Endothelial cell (in vitro differentiated cells): ENCODE measurements around the gene EPDR1. TPM values are rescaled to one million over a fixed set of nuclear protein-coding genes. Genes with fewer than 3 reads are reported as not detected.

Source experiments
- DNase-seq: peaks from one replicate; pipeline ENCODE4 v3.0.0; 2021; ENCODE audit warnings: low spot score
- H3K27ac Mint-ChIP-seq: one replicate; pipeline ENCODE4 v1.8.0; 2021; ENCODE audit warnings: mixed read lengths, inconsistent platforms; ENCODE audit not compliant: unreplicated experiment
- H3K27me3 Mint-ChIP-seq: one replicate; pipeline ENCODE4 v1.8.0; 2021; ENCODE audit warnings: mild to moderate bottlenecking, moderate library complexity, mixed read lengths, inconsistent platforms; ENCODE audit not compliant: unreplicated experiment
- H3K36me3 Mint-ChIP-seq: one replicate; pipeline ENCODE4 v1.8.0; 2021; ENCODE audit warnings: mild to moderate bottlenecking, low read depth, mixed read lengths, inconsistent platforms; ENCODE audit not compliant: unreplicated experiment
- H3K4me1 Mint-ChIP-seq: one replicate; pipeline ENCODE4 v1.8.0; 2021; ENCODE audit warnings: mild to moderate bottlenecking, mixed read lengths, inconsistent platforms; ENCODE audit not compliant: unreplicated experiment
- H3K4me3 Mint-ChIP-seq: one replicate; pipeline ENCODE4 v1.8.0; 2021; ENCODE audit warnings: mild to moderate bottlenecking, mixed read lengths, inconsistent platforms; ENCODE audit not compliant: unreplicated experiment
- H3K9me3 Mint-ChIP-seq: one replicate; pipeline ENCODE4 v1.8.0; 2021; ENCODE audit warnings: mixed read lengths, inconsistent platforms; ENCODE audit not compliant: unreplicated experiment
- total RNA-seq: library from RNA; stranded (reverse); fragmentation: NEBNext Ultra II Directional; extraction: Animal tissue kit (Norgen Biotek cat#: 25700); gene quantifications from one replicate; pipeline ENCODE4 v1.2.1, GENCODE V29; 2021; ENCODE audit not compliant: unreplicated experiment
- TF ChIP-seq, protein P1 (sequence below): fragments of 200-600 bp; sonication (generic); IDR thresholded peaks from one replicate; pipeline ENCODE4 v1.5.0; 2021; ENCODE audit warnings: antibody characterized with exemption; ENCODE audit not compliant: unreplicated experiment

The EPDR1 gene
- total RNA-seq, 1 donor from 2014 or later: 11.7 TPM

GRCh38 chr7:37927773-37928444 lies 7.5 kb downstream of the EPDR1 start:
- no peaks in the 10 kb centered on the region for H3K4me1 Mint-ChIP-seq

GRCh38 chr7:37928878-37929277 lies 8.4 kb downstream of the EPDR1 start:
- H3K4me1 Mint-ChIP-seq: no peaks in the 10 kb centered on the region
- H3K27ac Mint-ChIP-seq: no peak overlapping the region
- TF ChIP-seq, protein P1, sequence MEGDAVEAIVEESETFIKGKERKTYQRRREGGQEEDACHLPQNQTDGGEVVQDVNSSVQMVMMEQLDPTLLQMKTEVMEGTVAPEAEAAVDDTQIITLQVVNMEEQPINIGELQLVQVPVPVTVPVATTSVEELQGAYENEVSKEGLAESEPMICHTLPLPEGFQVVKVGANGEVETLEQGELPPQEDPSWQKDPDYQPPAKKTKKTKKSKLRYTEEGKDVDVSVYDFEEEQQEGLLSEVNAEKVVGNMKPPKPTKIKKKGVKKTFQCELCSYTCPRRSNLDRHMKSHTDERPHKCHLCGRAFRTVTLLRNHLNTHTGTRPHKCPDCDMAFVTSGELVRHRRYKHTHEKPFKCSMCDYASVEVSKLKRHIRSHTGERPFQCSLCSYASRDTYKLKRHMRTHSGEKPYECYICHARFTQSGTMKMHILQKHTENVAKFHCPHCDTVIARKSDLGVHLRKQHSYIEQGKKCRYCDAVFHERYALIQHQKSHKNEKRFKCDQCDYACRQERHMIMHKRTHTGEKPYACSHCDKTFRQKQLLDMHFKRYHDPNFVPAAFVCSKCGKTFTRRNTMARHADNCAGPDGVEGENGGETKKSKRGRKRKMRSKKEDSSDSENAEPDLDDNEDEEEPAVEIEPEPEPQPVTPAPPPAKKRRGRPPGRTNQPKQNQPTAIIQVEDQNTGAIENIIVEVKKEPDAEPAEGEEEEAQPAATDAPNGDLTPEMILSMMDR: no peak
- peaks cover 1% of the 10 kb centered on the region for H3K27me3 Mint-ChIP-seq
- H3K4me3 Mint-ChIP-seq: no peak overlapping the region
- no peaks in the 10 kb centered on the region for H3K9me3 Mint-ChIP-seq
- peaks cover 8% of the 10 kb centered on the region for H3K36me3 Mint-ChIP-seq
- DNase-seq: no peak

More at GRCh38 chr7:37927773-37928444, 7.5 kb downstream of the EPDR1 start:
- Mint-ChIP-seq H3K4me3 (no peak overlapping the region), H3K27me3 (peaks cover 1% of the 10 kb centered on the region), H3K9me3 (no peaks in the 10 kb centered on the region), H3K36me3 (peaks cover 8% of the 10 kb centered on the region), H3K27ac (no peak overlapping the region)
- no peak for DNase-seq
- TF ChIP-seq, protein P1: no peak

DNA sequence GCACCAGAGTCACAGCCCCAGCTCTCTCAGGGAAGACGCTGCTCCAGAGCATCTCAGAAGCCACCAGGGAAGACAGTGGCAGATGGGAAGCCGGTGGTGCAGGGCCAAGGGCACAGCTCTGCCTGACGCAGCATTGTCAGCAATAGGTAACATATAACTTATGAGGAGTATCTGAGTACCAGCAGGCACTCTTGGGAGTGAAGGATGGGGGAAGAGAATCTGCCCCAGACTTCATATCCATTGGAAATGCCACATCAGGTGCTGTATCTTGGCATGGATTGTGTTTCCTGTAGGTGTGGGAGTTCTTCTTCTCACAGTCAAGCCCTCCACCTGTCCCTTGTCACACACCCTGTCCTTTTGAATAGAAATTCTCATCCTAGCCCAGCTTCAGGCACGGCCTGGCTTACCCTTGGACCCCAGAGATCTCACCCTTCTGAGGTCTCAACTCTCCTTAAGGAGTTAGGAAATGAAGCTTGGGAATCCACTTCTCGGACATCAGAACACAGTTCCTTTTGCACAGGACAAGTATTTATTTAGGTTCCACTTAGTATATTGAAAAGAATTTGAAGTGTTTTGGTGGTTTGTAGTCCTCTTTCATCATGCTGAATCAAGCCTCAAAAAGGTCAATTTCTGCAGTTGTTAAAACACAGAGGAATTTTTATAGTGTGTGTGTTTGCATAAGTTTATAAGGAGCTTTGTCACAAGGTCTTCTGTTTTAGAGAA lies 9.9 kb downstream of the EPDR1 start:
- TF ChIP-seq, protein P1: no peak
- Mint-ChIP-seq H3K4me3 (no peak overlapping the region), H3K36me3 (peaks cover 8% of the 10 kb centered on the region), H3K9me3 (no peaks in the 10 kb centered on the region), H3K4me1 (no peaks in the 10 kb centered on the region), H3K27ac (no peak overlapping the region), H3K27me3 (no peaks in the 10 kb centered on the region)
- DNase-seq: no peak

DNA sequence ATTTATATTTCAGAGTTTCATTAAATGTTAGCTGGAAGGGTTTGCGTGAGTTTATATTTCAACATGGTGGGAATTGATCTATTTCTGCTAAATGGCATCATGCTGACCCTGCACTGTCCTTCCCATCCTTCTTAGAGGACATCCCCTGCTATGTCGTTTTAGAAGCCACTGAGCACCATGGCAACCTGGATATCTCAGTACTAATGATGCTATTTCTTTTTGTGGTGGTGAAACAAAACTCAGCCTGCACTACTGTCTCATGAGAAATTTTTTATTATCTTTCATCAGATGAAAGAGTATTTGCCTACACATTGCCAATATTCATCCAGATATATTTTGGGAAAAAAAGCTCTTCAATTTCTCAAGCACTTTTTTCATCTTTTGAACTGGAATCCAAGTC lies 12.1 kb downstream of the EPDR1 start:
- Mint-ChIP-seq H3K4me3 (no peak overlapping the region), H3K36me3 (no peaks in the 10 kb centered on the region), H3K27me3 (no peaks in the 10 kb centered on the region), H3K4me1 (no peaks in the 10 kb centered on the region), H3K27ac (no peak overlapping the region), H3K9me3 (no peaks in the 10 kb centered on the region)
- DNase-seq: no peak
- TF ChIP-seq, protein P1: no peak

DNA sequence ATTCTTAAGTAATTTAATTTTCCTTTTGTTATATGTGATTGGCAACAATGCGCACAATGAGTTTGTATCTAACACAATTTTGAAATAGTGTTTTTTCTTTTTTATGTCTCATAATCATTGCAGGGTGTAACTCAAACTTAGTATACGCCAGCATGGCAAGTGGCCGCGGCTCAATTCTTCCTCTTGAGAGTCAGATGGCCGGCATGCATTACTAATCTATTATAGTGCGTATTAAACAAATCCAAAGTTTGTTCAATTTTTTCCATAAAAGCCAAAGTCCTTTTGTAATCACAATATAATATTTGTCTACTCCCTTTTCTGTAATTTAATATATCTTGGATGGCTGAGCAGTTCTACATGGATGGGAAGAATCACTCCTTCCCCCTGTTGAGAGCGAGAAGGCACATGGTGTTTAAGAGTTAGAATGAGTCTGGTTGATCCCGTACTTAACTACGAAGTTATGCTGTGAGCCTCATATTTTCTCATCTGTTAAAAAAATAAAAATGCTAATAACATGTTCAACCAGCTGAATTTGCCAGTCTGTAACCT lies 12.7 kb downstream of the EPDR1 start:
- DNase-seq: no peak
- Mint-ChIP-seq H3K4me3 (no peak overlapping the region), H3K27ac (no peak overlapping the region), H3K36me3 (no peaks in the 10 kb centered on the region), H3K9me3 (no peaks in the 10 kb centered on the region), H3K4me1 (no peaks in the 10 kb centered on the region), H3K27me3 (no peaks in the 10 kb centered on the region)
- TF ChIP-seq, protein P1: no peak
